GM12872 (cell line): ENCODE measurements around the gene KCNQ5.

ENCODE experiments used
- CTCF ChIP-seq: IDR thresholded peaks from 3 replicates; pipeline ENCODE4 v1.5.1; 2011; ENCODE audit warnings: low read depth, mild to moderate bottlenecking, low read length, moderate library complexity; ENCODE audit not compliant: insufficient read depth

KCNQ5 gene

GRCh38 chr6:72669324-72669723, 47.5 kb downstream of the KCNQ5 start:
- no peak for TF ChIP-seq CTCF

GRCh38 chr6:72672906-72673305, 51.0 kb downstream of the KCNQ5 start:
- no peak for TF ChIP-seq CTCF

- TF ChIP-seq CTCF, result no peak
Observed at GRCh38 chr6:72674842-72675241, 53.0 kb downstream of the KCNQ5 start.

GRCh38 chr6:72675396-72675795, 53.5 kb downstream of the KCNQ5 start:
- no peak for TF ChIP-seq CTCF

GRCh38 chr6:72676995-72677394, 55.1 kb downstream of the KCNQ5 start:
- no peak for TF ChIP-seq CTCF

- no peak for TF ChIP-seq CTCF
Observed at GRCh38 chr6:72677740-72678139, 55.9 kb downstream of the KCNQ5 start.

GRCh38 chr6:72683797-72684196, 61.9 kb downstream of the KCNQ5 start:
- TF ChIP-seq CTCF, result no peak
